ENCODE measurements around the gene COQ8A.

COQ8A gene

GRCh38 chr1:226974544-226975258 is 34.6 kb downstream of the COQ8A start:
- no peak for DNase-seq (ENCODE audit: low read depth in 2 of 2)

DNA sequence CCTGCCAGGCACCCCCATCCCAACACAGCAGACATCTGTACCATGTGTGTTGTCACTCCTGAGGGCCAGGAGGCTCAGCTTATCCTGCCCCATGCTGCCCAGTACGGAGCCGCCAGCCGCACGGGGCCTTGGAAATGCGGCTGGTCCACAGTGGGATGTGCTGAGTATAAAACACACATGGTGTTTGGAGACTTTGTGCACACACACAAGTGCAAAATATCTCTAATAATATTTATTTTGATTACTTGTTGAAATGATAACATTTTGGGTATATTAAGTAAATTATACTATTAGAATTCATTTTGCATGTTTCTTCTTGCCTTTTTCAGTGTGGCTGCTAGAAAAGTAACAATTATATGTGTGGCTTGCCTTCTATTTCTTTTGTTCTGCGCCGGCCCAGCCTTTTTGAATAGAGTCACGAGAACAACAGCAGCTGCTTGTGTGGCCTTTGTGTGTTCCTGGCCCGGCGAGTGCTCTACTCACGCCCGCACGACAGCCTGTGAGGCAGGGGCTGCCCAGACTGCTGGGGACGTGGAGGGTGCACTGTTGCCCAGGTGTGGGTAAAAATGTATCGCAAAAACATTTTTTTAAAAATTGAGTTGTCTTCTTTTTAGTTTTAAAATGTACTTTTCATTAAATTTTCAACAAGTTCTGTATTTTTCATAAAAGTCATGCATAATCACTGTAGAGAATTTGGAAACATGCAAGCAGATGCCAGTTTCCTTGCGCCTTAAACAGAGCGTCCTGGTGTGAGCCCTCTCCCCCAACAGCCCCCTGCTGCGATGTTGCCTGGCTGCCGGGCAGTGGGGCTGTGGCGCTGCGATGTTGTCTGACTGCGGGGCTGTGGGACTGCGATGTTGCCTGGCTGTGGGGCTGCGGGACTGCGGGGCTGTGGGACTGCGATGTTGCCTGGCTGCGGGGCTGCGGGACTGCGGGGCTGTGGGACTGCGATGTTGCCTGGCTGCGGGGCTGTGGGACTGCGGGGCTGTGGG is 35.5 kb downstream of the COQ8A start:
- DNase-seq (ENCODE audit: low read depth in 2 of 2), result no peak

GRCh38 chr1:226976276-226976977 is 36.3 kb downstream of the COQ8A start:
- no peak for DNase-seq (ENCODE audit: low read depth in 2 of 2)

GRCh38 chr1:226976978-226977642 is 37.0 kb downstream of the COQ8A start:
- no peak for DNase-seq (ENCODE audit: low read depth in 2 of 2)

- DNase-seq (ENCODE audit: low read depth in 2 of 2), result no peak
These were observed 37.7 kb downstream of the COQ8A start for GRCh38 chr1:226977643-226978431.

- DNase-seq (ENCODE audit: low read depth in 2 of 2), result no peak
These were observed 38.5 kb downstream of the COQ8A start for GRCh38 chr1:226978432-226979114.

DNA sequence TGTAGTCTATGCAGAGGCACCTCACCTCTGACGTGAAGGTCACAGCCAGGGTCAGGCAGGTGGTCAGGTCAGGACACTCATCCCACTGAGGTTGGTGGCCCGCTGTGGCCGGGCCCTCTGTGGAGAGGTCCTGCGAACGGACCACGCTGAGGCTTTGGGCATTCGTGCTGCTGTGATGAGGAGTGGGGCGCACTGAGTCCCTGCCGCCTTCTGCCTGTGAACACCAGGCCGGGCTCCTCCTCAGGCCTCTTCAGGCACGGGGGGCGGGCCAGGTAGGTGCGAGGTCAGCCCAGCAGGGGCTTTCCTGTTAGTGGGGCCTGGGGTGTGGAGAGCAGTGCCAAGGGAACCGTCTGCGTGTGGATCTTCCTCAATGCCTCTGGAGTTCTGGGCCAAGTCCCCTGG is 39.0 kb downstream of the COQ8A start:
- no peak for DNase-seq (ENCODE audit: low read depth in 2 of 2)

- no peak for DNase-seq (ENCODE audit: low read depth in 2 of 2)
These were observed 39.5 kb downstream of the COQ8A start for GRCh38 chr1:226979517-226980121.

- no peak for DNase-seq (ENCODE audit: low read depth in 2 of 2)
These were observed 40.0 kb downstream of the COQ8A start for GRCh38 chr1:226980122-226980560.

GRCh38 chr1:226980565-226981385 is 40.7 kb downstream of the COQ8A start:
- DNase-seq (ENCODE audit: low read depth in 2 of 2), result no peak

- no peak for DNase-seq (ENCODE audit: low read depth in 2 of 2)
These were observed 41.3 kb downstream of the COQ8A start for GRCh38 chr1:226981386-226981817.

GRCh38 chr1:226981838-226982237 is 41.7 kb downstream of the COQ8A start:
- DNase-seq (ENCODE audit: low read depth in 2 of 2), result no peak

GRCh38 chr1:226982451-226983177 is 42.5 kb downstream of the COQ8A start:
- no peak for DNase-seq (ENCODE audit: low read depth in 2 of 2)

GRCh38 chr1:226983247-226983991 is 43.3 kb downstream of the COQ8A start:
- DNase-seq (ENCODE audit: low read depth in 2 of 2), result no peak

- no peak for DNase-seq (ENCODE audit: low read depth in 2 of 2)
These were observed 43.9 kb downstream of the COQ8A start for GRCh38 chr1:226983992-226984364.

- no peak for DNase-seq (ENCODE audit: low read depth in 2 of 2)
These were observed 44.6 kb downstream of the COQ8A start for GRCh38 chr1:226984521-226985238.
